GM12873 (cell line): ENCODE measurements around the gene FBXO45.
A peak's percentile ranks its signal among the peaks of the same experiment; 100 is the strongest.

ENCODE experiments used
- CTCF ChIP-seq: IDR thresholded peaks from 2 replicates; pipeline ENCODE4 v1.5.1; 2012; ENCODE audit warnings: low read depth, mild to moderate bottlenecking, moderate library complexity, low read length, control low read depth; ENCODE audit not compliant: insufficient read depth; ENCODE audit errors: missing control alignments

FBXO45 gene

GRCh38 chr3:196627918-196628231 is 59.4 kb downstream of the FBXO45 start:
- no peak for TF ChIP-seq CTCF

- TF ChIP-seq CTCF: no peak
Observed at GRCh38 chr3:196629228-196629627, 60.8 kb downstream of the FBXO45 start.

- no peak for TF ChIP-seq CTCF
Observed at GRCh38 chr3:196631682-196632045, 63.2 kb downstream of the FBXO45 start.

GRCh38 chr3:196632046-196632751 is 63.7 kb downstream of the FBXO45 start:
- TF ChIP-seq CTCF: peak; percentile 38

GRCh38 chr3:196633555-196634151 is 65.2 kb downstream of the FBXO45 start:
- no peak for TF ChIP-seq CTCF

GRCh38 chr3:196634224-196634623 is 65.8 kb downstream of the FBXO45 start:
- no peak for TF ChIP-seq CTCF

- TF ChIP-seq CTCF: no peak
Observed at GRCh38 chr3:196634829-196635228, 66.4 kb downstream of the FBXO45 start.
